GM19395 (cell line): ENCODE data around the gene MYH11.
"Not testable (repeated sequence)": the region's sequence is repeated elsewhere in the genome, so short reads cannot be mapped to it uniquely, and the experiment has no call there.

ENCODE experiments used
- ATAC-seq: cut with Tn5 transposase; IDR thresholded peaks from one replicate; pipeline ENCODE4 v1.9.1; 2021; ENCODE audit warnings: mild to moderate bottlenecking, moderate library complexity; ENCODE audit not compliant: unreplicated experiment

Gene MYH11

GRCh38 chr16:15725641-15726240 is 131.1 kb downstream of the MYH11 start:
- ATAC-seq, result no peak

- no peak for ATAC-seq
Measured at GRCh38 chr16:15723808-15724207, 133.0 kb downstream of the MYH11 start.

- no peak for ATAC-seq
Measured at GRCh38 chr16:15721018-15721417, 135.8 kb downstream of the MYH11 start.

- no peak for ATAC-seq
Measured at GRCh38 chr16:15716694-15717447, 140.0 kb downstream of the MYH11 start.

- no peak for ATAC-seq
Measured at GRCh38 chr16:15715221-15715620, 141.6 kb downstream of the MYH11 start.

- ATAC-seq, result no peak
Measured at GRCh38 chr16:15714393-15715172, 142.2 kb downstream of the MYH11 start.

GRCh38 chr16:15708997-15709396 is 147.8 kb downstream of the MYH11 start:
- no peak for ATAC-seq

- ATAC-seq, result no peak
Measured at GRCh38 chr16:15708096-15708495, 148.7 kb downstream of the MYH11 start.

GRCh38 chr16:15707332-15707731 is 149.5 kb downstream of the MYH11 start:
- ATAC-seq, result no peak

- ATAC-seq, result no peak
Measured at GRCh38 chr16:15705064-15705565, 151.7 kb downstream of the MYH11 start.

- ATAC-seq, result no peak
Measured at GRCh38 chr16:15704545-15704987, 152.3 kb downstream of the MYH11 start.

- no peak for ATAC-seq
Measured at GRCh38 chr16:15703029-15703736, 153.6 kb downstream of the MYH11 start.

GRCh38 chr16:15701975-15702970 is 154.6 kb downstream of the MYH11 start:
- ATAC-seq, result no peak

- no peak for ATAC-seq
Measured at GRCh38 chr16:15701367-15701766, 155.5 kb downstream of the MYH11 start.

GRCh38 chr16:15699819-15700218 is 157.0 kb downstream of the MYH11 start:
- ATAC-seq, result no peak

GRCh38 chr16:15694499-15694898 is 162.3 kb downstream of the MYH11 start:
- ATAC-seq, result no peak

- not testable (repeated sequence) for ATAC-seq
Measured at GRCh38 chr16:15692508-15692907, 164.3 kb downstream of the MYH11 start.

- no peak for ATAC-seq
Measured at GRCh38 chr16:15691046-15691445, 165.8 kb downstream of the MYH11 start.

GRCh38 chr16:15690296-15690695 is 166.5 kb downstream of the MYH11 start:
- ATAC-seq, result no peak

- ATAC-seq, result no peak
Measured at GRCh38 chr16:15689290-15689689, 167.5 kb downstream of the MYH11 start.
